Panc1 (cell line): ENCODE measurements around the gene FYB2. TPM values are rescaled to one million over a fixed set of nuclear protein-coding genes. Genes with fewer than 3 reads are reported as not detected.
A peak's percentile ranks its signal among the peaks of the same experiment; 100 is the strongest.

Source experiments
- ATAC-seq: fragments of 200-7000 bp; cut with Tn5 transposase; 2 replicates; pipeline ENCODE4 v1.9.1; 2020; ENCODE audit warnings: mild to moderate bottlenecking, moderate library complexity
- BruUV-seq: library from RNA; stranded (reverse); fragments of 400-500 nt; replicated peaks from 2 replicates; lab custom pipeline; 2021; lab: Mats Ljungman, UMichigan
- CTCF ChIA-PET: fragments of 300-600 bp; sonication (Branson Sonifier 250); formaldehyde crosslinking; loops from one replicate; lab custom pipeline; 2022; ENCODE audit warnings: antibody characterized with exemption; lab: Charles Lee
- POLR2A ChIA-PET: fragments of 300-600 bp; sonication (Branson Sonifier 250); formaldehyde crosslinking; loops from one replicate; lab custom pipeline; 2022; ENCODE audit warnings: antibody characterized with exemption; lab: Charles Lee
- DNase-seq: peaks from one replicate; pipeline ENCODE4 v3.0.0-alpha.2; 2010; ENCODE audit warnings: low read depth, low spot score
- H3K27ac ChIP-seq: 2 replicates; pipeline ENCODE4 v1.5.1; 2011; ENCODE audit warnings: mild to moderate bottlenecking, low read length, inconsistent platforms
- H3K27me3 ChIP-seq: fragments of 200-500 bp; sonication (Bioruptor generic); 2 replicates; pipeline ENCODE4 v1.6.0; 2014; ENCODE audit warnings: low read length, inconsistent platforms; ENCODE audit not compliant: control insufficient read depth, insufficient read depth
- H3K36me3 ChIP-seq: fragments of 200-500 bp; sonication (Bioruptor generic); 2 replicates; pipeline ENCODE4 v1.5.1; 2014; ENCODE audit warnings: inconsistent platforms, mild to moderate bottlenecking, low read length, moderate library complexity; ENCODE audit not compliant: control insufficient read depth, insufficient read depth
- H3K4me1 ChIP-seq: 2 replicates; pipeline ENCODE4 v1.5.1; 2011; ENCODE audit warnings: inconsistent platforms, mild to moderate bottlenecking, low read length, moderate library complexity; ENCODE audit not compliant: control insufficient read depth, insufficient read depth
- H3K4me3 ChIP-seq, 2 experiments: 2 replicates each; pipeline ENCODE4 v1.5.1; 2011 to 2012; ENCODE audit warnings: low read depth in 2 of 2, low read length in 2 of 2, mild to moderate bottlenecking in 2 of 2, inconsistent platforms in 1 of 2, moderate library complexity in 1 of 2
- H3K9me3 ChIP-seq: fragments of 200-500 bp; sonication (Bioruptor generic); 2 replicates; pipeline ENCODE4 v1.5.1; 2014; ENCODE audit warnings: low read depth, mild to moderate bottlenecking, inconsistent platforms, low read length, moderate library complexity; ENCODE audit not compliant: control insufficient read depth, insufficient read depth
- CTCF ChIP-seq: fragments of 450-650 bp; IDR thresholded peaks from 2 replicates; pipeline ENCODE4 v1.5.1; 2017; ENCODE audit warnings: mild to moderate bottlenecking
- POLR2AphosphoS5 ChIP-seq: IDR thresholded peaks from 2 replicates; pipeline ENCODE4 v1.6.1; 2012; ENCODE audit warnings: mild to moderate bottlenecking, low read depth, low read length, moderate library complexity
- REST ChIP-seq, 2 experiments: IDR thresholded peaks; 2 replicates each; pipeline ENCODE4 v1.6.1; 2011 to 2012; ENCODE audit warnings: low read depth in 2 of 2, control low read depth in 1 of 2, low read length in 1 of 2, mild to moderate bottlenecking in 1 of 2, moderate library complexity in 1 of 2; ENCODE audit not compliant: insufficient read depth in 1 of 2
- SIN3A ChIP-seq: IDR thresholded peaks from 2 replicates; pipeline ENCODE4 v1.6.1; 2012; ENCODE audit warnings: low read depth, mild to moderate bottlenecking, low read length, moderate library complexity, borderline replicate concordance; ENCODE audit not compliant: insufficient read depth
- TCF7L2 ChIP-seq: IDR thresholded peaks from 2 replicates; pipeline ENCODE4 v1.6.1; 2011; ENCODE audit warnings: mild to moderate bottlenecking, low read depth, low read length, inconsistent platforms
- in situ Hi-C: cut with HindIII; loops from 2 replicates; pipeline ENCODE4 v1.10.0; 2016; ENCODE audit warnings: low sequenced_read_pairs, low pct_unique_long_range_greater_than_20kb
- intact Hi-C: fragments of 100-400 bp; cut with micrococcal nuclease; formaldehyde crosslinking; loops from one replicate; pipeline ENCODE4 v1.10.0; 2022; ENCODE audit not compliant: unreplicated experiment
- total RNA-seq: library from RNA; stranded (reverse); gene quantifications from one replicate; pipeline ENCODE4 v1.2.1, GENCODE V29; 2021; ENCODE audit not compliant: unreplicated experiment

FYB2 gene
- total RNA-seq, 1 experiment from 2014 or later = 0.49 TPM

- ChIA-PET CTCF (no interaction called here), POLR2A (no interaction called here)
- TF ChIP-seq TCF7L2 = no peak
- no peak for TF ChIP-seq REST (IDR thresholded peaks at IDR 0.05; ENCODE audit: insufficient read depth in 1 of 2, low read depth in 2 of 2, low read length in 1 of 2)
- TF ChIP-seq SIN3A = no peak
- no peak for TF ChIP-seq CTCF
- no peak for TF ChIP-seq POLR2AphosphoS5
- H3K4me1 ChIP-seq = peaks cover 18% of the 10 kb centered on the region
- H3K27me3 ChIP-seq = no peaks in the 10 kb centered on the region
- no TSS peak for BruUV-seq
- H3K36me3 ChIP-seq = no peaks in the 10 kb centered on the region
- no peaks in the 10 kb centered on the region for H3K9me3 ChIP-seq
- ATAC-seq = no peak
- in situ Hi-C loops (no loop called here), intact Hi-C loops (loop anchor here (5.0 kb wide), 1 partner anchor 44 kb away; no protein-coding TSS in a partner anchor)
- 0 out of 2 replicates have a peak overlapping the region, but pooled peaks have one; percentile 5 for H3K27ac ChIP-seq
- DNase-seq = no peak
- H3K4me3 ChIP-seq = no peak overlapping the region
These were observed 133.0 kb downstream of the FYB2 start for GRCh38 chr1:56686169-56686568.

GRCh38 chr1:56683569-56683968, 135.6 kb downstream of the FYB2 start:
- ATAC-seq = no peak
- Histone ChIP-seq H3K4me3 (no peak overlapping the region), H3K36me3 (no peaks in the 10 kb centered on the region), H3K9me3 (no peaks in the 10 kb centered on the region), H3K27me3 (no peaks in the 10 kb centered on the region), H3K27ac (no peak overlapping the region), H3K4me1 (peaks cover 11% of the 10 kb centered on the region)
- ChIA-PET CTCF (no interaction called here), POLR2A (interaction anchor here (0.6 kb wide), 1 partner anchor 31 kb away, joined by 3 read pairs; no protein-coding TSS in a partner anchor)
- DNase-seq = no peak
- no peak for TF ChIP-seq REST (IDR thresholded peaks at IDR 0.05; ENCODE audit: insufficient read depth in 1 of 2, low read depth in 2 of 2, low read length in 1 of 2)
- TF ChIP-seq SIN3A = no peak
- BruUV-seq = no TSS peak
- intact Hi-C loops = no loop called here
- in situ Hi-C loops = no loop called here
